OCI-LY7 (cell line): ENCODE results near the gene MAP6. TPM values are rescaled to one million over a fixed set of nuclear protein-coding genes. Genes with fewer than 3 reads are reported as not detected.

Experiments
- BruUV-seq: library from RNA; stranded (reverse); fragments of 400-500 nt; replicated peaks from 2 replicates; lab custom pipeline; 2021; lab: Mats Ljungman, UMichigan
- CTCF ChIA-PET: fragments of 300-600 bp; sonication (Branson Sonifier 250); formaldehyde crosslinking; loops from one replicate; lab custom pipeline; 2022; ENCODE audit warnings: antibody characterized with exemption; ENCODE audit not compliant: unreplicated experiment; lab: Charles Lee
- POLR2A ChIA-PET: fragments of 300-600 bp; sonication (Branson Sonifier 250); formaldehyde crosslinking; loops from one replicate; lab custom pipeline; 2022; ENCODE audit warnings: antibody characterized with exemption; lab: Charles Lee
- DNase-seq: peaks from one replicate; pipeline ENCODE4 v3.0.0-alpha.2; 2015; ENCODE audit warnings: low spot score
- H2AFZ ChIP-seq: fragments of 200-600 bp; sonication (generic), shearing (Covaris generic); 2 replicates; pipeline ENCODE4 v1.6.1; 2014; ENCODE audit warnings: mild to moderate bottlenecking, antibody characterized with exemption, low read length, moderate library complexity
- H3K27ac ChIP-seq: fragments of 200-600 bp; sonication (generic); 2 replicates; pipeline ENCODE4 v1.5.1; 2014; ENCODE audit warnings: mixed run types, low read depth, mild to moderate bottlenecking, moderate library complexity, low read length, inconsistent platforms; ENCODE audit not compliant: poor library complexity, severe bottlenecking
- H3K36me3 ChIP-seq: fragments of 200-600 bp; sonication (generic); 2 replicates; pipeline ENCODE4 v1.6.1; 2014; ENCODE audit warnings: mild to moderate bottlenecking, antibody characterized with exemption, low read length, moderate library complexity, mixed read lengths; ENCODE audit not compliant: insufficient read depth
- H3K4me1 ChIP-seq: fragments of 200-600 bp; sonication (generic); 2 replicates; pipeline ENCODE4 v1.5.1; 2014; ENCODE audit warnings: mild to moderate bottlenecking, low read length; ENCODE audit not compliant: insufficient read depth, poor library complexity, severe bottlenecking
- H3K4me2 ChIP-seq: fragments of 200-600 bp; sonication (generic); 2 replicates; pipeline ENCODE4 v1.6.1; 2014; ENCODE audit warnings: mild to moderate bottlenecking, low read length
- H3K4me3 ChIP-seq: fragments of 200-600 bp; sonication (generic); 2 replicates; pipeline ENCODE4 v1.5.1; 2014; ENCODE audit warnings: mild to moderate bottlenecking, low read depth, low read length; ENCODE audit not compliant: poor library complexity, severe bottlenecking
- H3K79me2 ChIP-seq: fragments of 200-600 bp; sonication (generic); 2 replicates; pipeline ENCODE4 v1.6.1; 2016; ENCODE audit warnings: low read depth, mild to moderate bottlenecking, low read length, moderate library complexity, mixed read lengths; ENCODE audit not compliant: insufficient read depth
- H3K9me2 ChIP-seq: fragments of 200-600 bp; sonication (generic); 2 replicates; pipeline ENCODE4 v1.6.1; 2016; ENCODE audit warnings: mild to moderate bottlenecking, low read length, mixed read lengths; ENCODE audit not compliant: insufficient read depth
- H3K9me3 ChIP-seq: fragments of 200-600 bp; sonication (generic); 2 replicates; pipeline ENCODE4 v1.6.1; 2014; ENCODE audit warnings: mild to moderate bottlenecking, mixed run types, low read length, mixed read lengths
- H4K20me1 ChIP-seq: fragments of 200-600 bp; sonication (generic); 2 replicates; pipeline ENCODE4 v1.6.1; 2014; ENCODE audit warnings: mild to moderate bottlenecking, antibody characterized with exemption, low read length, moderate library complexity, mixed read lengths; ENCODE audit not compliant: insufficient read depth
- CTCF ChIP-seq: fragments of 200-600 bp; sonication (generic); conservative IDR thresholded peaks from 2 replicates; pipeline ENCODE4 v1.5.1; 2014; ENCODE audit warnings: mild to moderate bottlenecking, antibody characterized with exemption, low read length, moderate library complexity, mixed read lengths
- EZH2phosphoT487 ChIP-seq: fragments of 200-600 bp; sonication (generic); IDR thresholded peaks from 2 replicates; pipeline ENCODE4 v1.6.1; 2018; ENCODE audit warnings: low read depth, borderline replicate concordance, mild to moderate bottlenecking, mixed run types, antibody characterized with exemption, low read length, moderate library complexity, mixed read lengths
- intact Hi-C: fragments of 100-400 bp; cut with micrococcal nuclease; formaldehyde crosslinking; loops from one replicate; pipeline ENCODE4 v1.10.0; 2022; ENCODE audit not compliant: unreplicated experiment
- total RNA-seq, 2 experiments: library from RNA; depleted of rRNA in 1 of 2; stranded (reverse); fragments of >200 nt in 1 of 2; shearing (Covaris generic) in 1 of 2; gene quantifications; 2 replicates each; pipeline ENCODE4 v1.2.3, GENCODE V29; 2014 to 2022

Gene MAP6
- total RNA-seq, 2 experiments from 2014 or later: not detected

DNA sequence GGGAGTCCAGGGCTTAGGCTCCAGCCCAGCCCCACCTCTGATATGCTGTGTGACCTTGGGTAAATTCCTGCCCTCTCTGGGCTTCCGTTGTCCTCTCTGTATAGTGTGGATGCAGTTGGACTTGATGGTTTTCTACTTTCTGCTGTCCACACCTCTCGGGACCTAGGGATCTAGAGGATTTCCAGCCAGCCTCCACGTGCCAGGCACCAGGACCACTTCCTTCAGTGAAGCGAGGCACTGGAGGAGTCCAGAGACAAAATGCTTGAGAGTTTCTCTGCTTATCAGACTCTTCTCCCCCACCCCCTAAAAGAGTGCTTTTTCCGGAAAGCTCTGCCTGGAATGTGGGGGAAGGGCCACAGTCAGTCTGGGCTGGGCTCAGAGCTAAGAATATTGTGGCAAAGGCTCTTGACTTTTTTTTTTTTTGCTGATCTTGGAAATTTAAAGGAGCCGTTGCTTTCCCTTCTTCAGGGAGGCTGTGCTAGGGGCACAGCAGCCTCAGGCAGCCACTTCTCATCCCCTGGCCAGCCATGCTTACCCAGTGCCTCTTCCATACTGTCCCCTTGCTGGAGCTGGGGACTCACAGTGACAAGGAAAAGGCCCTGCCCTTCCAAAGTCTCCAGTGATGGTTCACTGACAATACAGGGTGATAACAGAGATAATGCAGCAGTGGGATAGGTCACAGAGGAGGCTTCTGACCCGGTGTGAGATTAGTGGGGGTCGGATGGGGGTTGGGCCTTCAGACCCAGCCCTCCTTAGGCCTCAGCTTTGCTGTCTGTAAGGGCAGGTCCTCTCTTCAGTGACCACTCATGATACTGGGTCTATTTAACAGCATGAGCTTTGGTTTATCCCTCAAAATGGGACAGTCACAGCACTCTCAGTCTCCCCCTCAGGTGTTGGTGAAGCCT is 109.6 kb downstream of the MAP6 start:
- H4K20me1 ChIP-seq: no peaks in the 10 kb centered on the region
- POLR2A ChIA-PET: interaction anchor here (0.7 to 1.5 kb wide), 2 partner anchors 12 to 418 kb away, joined by 3 read pairs; no protein-coding TSS in a partner anchor
- H3K9me3 ChIP-seq: no peaks in the 10 kb centered on the region
- H2AFZ ChIP-seq: no peak overlapping the region
- CTCF ChIA-PET: no interaction called here
- H3K4me2 ChIP-seq: no peak overlapping the region
- no peak overlapping the region for H3K27ac ChIP-seq
- H3K79me2 ChIP-seq: no peaks in the 10 kb centered on the region
- no peak for DNase-seq
- BruUV-seq: no TSS peak
- TF ChIP-seq CTCF: no peak
- no peak for TF ChIP-seq EZH2phosphoT487
- no peaks in the 10 kb centered on the region for H3K4me1 ChIP-seq
- H3K9me2 ChIP-seq: no peaks in the 10 kb centered on the region
- intact Hi-C loops: no loop called here
- no peaks in the 10 kb centered on the region for H3K36me3 ChIP-seq
- no peak overlapping the region for H3K4me3 ChIP-seq

- no peak for TF ChIP-seq EZH2phosphoT487
- TF ChIP-seq CTCF: no peak
- no peaks in the 10 kb centered on the region for H3K79me2 ChIP-seq
- no peak overlapping the region for H3K4me3 ChIP-seq
- H4K20me1 ChIP-seq: no peaks in the 10 kb centered on the region
- H3K4me1 ChIP-seq: no peaks in the 10 kb centered on the region
- BruUV-seq: no TSS peak
- H2AFZ ChIP-seq: no peak overlapping the region
- DNase-seq: no peak
- H3K27ac ChIP-seq: no peak overlapping the region
- H3K4me2 ChIP-seq: no peak overlapping the region
- H3K36me3 ChIP-seq: no peaks in the 10 kb centered on the region
- H3K9me2 ChIP-seq: no peaks in the 10 kb centered on the region
- ChIA-PET POLR2A (no interaction called here), CTCF (no interaction called here)
- no peaks in the 10 kb centered on the region for H3K9me3 ChIP-seq
- intact Hi-C loops: no loop called here
Measured at GRCh38 chr11:75557666-75558494, 111.0 kb downstream of the MAP6 start.
